Neural progenitor cell (in vitro differentiated cells): ENCODE measurements around the gene TLE4. TPM values are rescaled to one million over a fixed set of nuclear protein-coding genes. Genes with fewer than 3 reads are reported as not detected.

ENCODE experiments used
- DNase-seq: peaks from one replicate; pipeline ENCODE4 v3.0.0-alpha.2; 2016; ENCODE audit warnings: low spot score
- H2AFZ ChIP-seq: fragments of 200-600 bp; sonication (generic); replicated peaks from 2 replicates; pipeline ENCODE4 v1.6.1; 2016; ENCODE audit warnings: antibody characterized with exemption
- H3F3A ChIP-seq: fragments of 200-600 bp; sonication (generic); 2 replicates; pipeline ENCODE4 v1.6.1; 2016; ENCODE audit warnings: antibody characterized with exemption, low read depth
- H3K27ac ChIP-seq: fragments of 200-600 bp; sonication (generic); 2 replicates; pipeline ENCODE4 v1.5.1; 2016; ENCODE audit warnings: mild to moderate bottlenecking
- H3K27me3 ChIP-seq: fragments of 200-600 bp; sonication (generic); 2 replicates; pipeline ENCODE4 v1.6.1; 2016; ENCODE audit warnings: mild to moderate bottlenecking, moderate library complexity
- H3K36me3 ChIP-seq: fragments of 200-600 bp; sonication (generic); 2 replicates; pipeline ENCODE4 v1.5.1; 2016
- H3K4me1 ChIP-seq: fragments of 200-600 bp; sonication (generic); 2 replicates; pipeline ENCODE4 v1.6.1; 2016; ENCODE audit warnings: mixed run types
- H3K4me2 ChIP-seq: fragments of 200-600 bp; sonication (generic); 2 replicates; pipeline ENCODE4 v1.6.1; 2016
- H3K4me3 ChIP-seq: fragments of 200-600 bp; sonication (generic); 2 replicates; pipeline ENCODE4 v1.5.1; 2016
- H3K79me2 ChIP-seq: fragments of 200-600 bp; sonication (generic); 2 replicates; pipeline ENCODE4 v1.6.1; 2016; ENCODE audit warnings: low read depth
- H3K9ac ChIP-seq: fragments of 200-600 bp; sonication (generic); 2 replicates; pipeline ENCODE4 v1.6.1; 2016
- H3K9me3 ChIP-seq: fragments of 200-600 bp; sonication (generic); 2 replicates; pipeline ENCODE4 v1.5.1; 2016; ENCODE audit warnings: low read depth
- H4K20me1 ChIP-seq: fragments of 200-600 bp; sonication (generic); 2 replicates; pipeline ENCODE4 v1.6.1; 2016; ENCODE audit warnings: low read depth
- H3K27ac Mint-ChIP-seq: 3 replicates; pipeline ENCODE4 v1.8.0; 2021; ENCODE audit warnings: mixed read lengths
- H3K27me3 Mint-ChIP-seq: 2 replicates; pipeline ENCODE4 v1.8.0; 2022; ENCODE audit warnings: low read depth, mild to moderate bottlenecking, inconsistent platforms, moderate library complexity, mixed read lengths; ENCODE audit not compliant: insufficient read depth
- H3K36me3 Mint-ChIP-seq: 3 replicates; pipeline ENCODE4 v1.8.0; 2021; ENCODE audit warnings: mixed read lengths
- H3K4me1 Mint-ChIP-seq: 3 replicates; pipeline ENCODE4 v1.8.0; 2021; ENCODE audit warnings: mixed read lengths
- H3K4me3 Mint-ChIP-seq: 3 replicates; pipeline ENCODE4 v1.8.0; 2021; ENCODE audit warnings: mild to moderate bottlenecking, moderate library complexity, mixed read lengths
- H3K9me3 Mint-ChIP-seq: 3 replicates; pipeline ENCODE4 v1.8.0; 2020; ENCODE audit warnings: mixed read lengths
- EZH2 ChIP-seq: fragments of 200-600 bp; sonication (generic); IDR thresholded peaks from 2 replicates; pipeline ENCODE4 v1.6.1; 2017; ENCODE audit warnings: antibody characterized with exemption, mild to moderate bottlenecking, moderate library complexity
- EZH2phosphoT487 ChIP-seq: fragments of 200-600 bp; sonication (generic); IDR thresholded peaks from 2 replicates; pipeline ENCODE4 v1.6.1; 2017; ENCODE audit warnings: antibody characterized with exemption
- total RNA-seq: library from RNA; depleted of rRNA; stranded (reverse); fragments of >200 nt; gene quantifications from 2 replicates; pipeline ENCODE4 v1.2.3, GENCODE V29; 2015; ENCODE audit warnings: low replicate concordance
- TF ChIP-seq, protein P1 (sequence below): fragments of 200-600 bp; sonication (generic); IDR thresholded peaks from 2 replicates; pipeline ENCODE4 v1.5.1; 2017; ENCODE audit warnings: antibody characterized with exemption, mild to moderate bottlenecking

TLE4 gene
- total RNA-seq, 1 donor from 2014 or later = 265 TPM

DNA sequence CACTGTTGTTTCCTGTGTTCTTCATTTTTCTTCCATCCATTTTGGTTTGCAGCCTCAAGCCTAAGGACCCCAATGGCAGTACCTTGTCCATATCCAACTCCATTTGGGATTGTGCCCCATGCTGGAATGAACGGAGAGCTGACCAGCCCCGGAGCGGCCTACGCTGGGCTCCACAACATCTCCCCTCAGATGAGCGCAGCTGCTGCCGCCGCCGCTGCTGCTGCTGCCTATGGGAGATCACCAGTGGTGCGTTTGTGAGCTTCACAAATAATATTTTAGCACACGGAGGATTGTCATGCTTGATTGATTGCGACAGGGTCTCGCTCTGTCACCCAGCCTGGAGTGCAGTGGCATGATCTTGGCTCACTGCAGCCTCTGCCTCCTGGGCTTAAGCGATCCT, 136.8 kb downstream of the TLE4 start:
- no peaks in the 10 kb centered on the region for H3K9me3 Mint-ChIP-seq
- TF ChIP-seq EZH2 (no peak), EZH2phosphoT487 (no peak)
- TF ChIP-seq, protein P1, sequence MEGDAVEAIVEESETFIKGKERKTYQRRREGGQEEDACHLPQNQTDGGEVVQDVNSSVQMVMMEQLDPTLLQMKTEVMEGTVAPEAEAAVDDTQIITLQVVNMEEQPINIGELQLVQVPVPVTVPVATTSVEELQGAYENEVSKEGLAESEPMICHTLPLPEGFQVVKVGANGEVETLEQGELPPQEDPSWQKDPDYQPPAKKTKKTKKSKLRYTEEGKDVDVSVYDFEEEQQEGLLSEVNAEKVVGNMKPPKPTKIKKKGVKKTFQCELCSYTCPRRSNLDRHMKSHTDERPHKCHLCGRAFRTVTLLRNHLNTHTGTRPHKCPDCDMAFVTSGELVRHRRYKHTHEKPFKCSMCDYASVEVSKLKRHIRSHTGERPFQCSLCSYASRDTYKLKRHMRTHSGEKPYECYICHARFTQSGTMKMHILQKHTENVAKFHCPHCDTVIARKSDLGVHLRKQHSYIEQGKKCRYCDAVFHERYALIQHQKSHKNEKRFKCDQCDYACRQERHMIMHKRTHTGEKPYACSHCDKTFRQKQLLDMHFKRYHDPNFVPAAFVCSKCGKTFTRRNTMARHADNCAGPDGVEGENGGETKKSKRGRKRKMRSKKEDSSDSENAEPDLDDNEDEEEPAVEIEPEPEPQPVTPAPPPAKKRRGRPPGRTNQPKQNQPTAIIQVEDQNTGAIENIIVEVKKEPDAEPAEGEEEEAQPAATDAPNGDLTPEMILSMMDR = no peak
- Histone ChIP-seq H3K9ac (no peak overlapping the region), H3K27me3 (no peaks in the 10 kb centered on the region), H3K27ac (no peak overlapping the region), H3F3A (peaks cover 15% of the 10 kb centered on the region), H3K4me2 (no peak overlapping the region), H3K36me3 (peaks cover 71% of the 10 kb centered on the region), H3K9me3 (no peaks in the 10 kb centered on the region), H3K79me2 (peaks cover 81% of the 10 kb centered on the region), H2AFZ (no peak overlapping the region), H3K4me1 (peaks cover 14% of the 10 kb centered on the region), H4K20me1 (peaks cover 64% of the 10 kb centered on the region), H3K4me3 (no peak overlapping the region)
- no peak overlapping the region for H3K27ac Mint-ChIP-seq
- peaks cover 64% of the 10 kb centered on the region for H3K36me3 Mint-ChIP-seq
- H3K4me3 Mint-ChIP-seq = no peak overlapping the region
- H3K4me1 Mint-ChIP-seq = no peaks in the 10 kb centered on the region
- peaks cover 2% of the 10 kb centered on the region for H3K27me3 Mint-ChIP-seq
- DNase-seq = no peak

GRCh38 chr9:79709743-79710674, 138.2 kb downstream of the TLE4 start:
- no peaks in the 10 kb centered on the region for H3K27me3 ChIP-seq
- Mint-ChIP-seq H3K4me1 (no peaks in the 10 kb centered on the region), H3K9me3 (no peaks in the 10 kb centered on the region), H3K27me3 (no peaks in the 10 kb centered on the region), H3K36me3 (peaks cover 67% of the 10 kb centered on the region), H3K4me3 (no peak overlapping the region), H3K27ac (no peak overlapping the region)
- H3K4me1 ChIP-seq = no peaks in the 10 kb centered on the region
- H3K4me3 ChIP-seq = no peak overlapping the region
- H3K79me2 ChIP-seq = peaks cover 80% of the 10 kb centered on the region
- H3K36me3 ChIP-seq = peaks cover 76% of the 10 kb centered on the region
- no peak for DNase-seq
- H4K20me1 ChIP-seq = peaks cover 51% of the 10 kb centered on the region
- H3K4me2 ChIP-seq = no peak overlapping the region
- H3K27ac ChIP-seq = no peak overlapping the region
- TF ChIP-seq EZH2phosphoT487 (no peak), EZH2 (no peak)
- TF ChIP-seq, protein P1 = no peak
- peaks cover under 1% of the 10 kb centered on the region for H3F3A ChIP-seq
- H3K9me3 ChIP-seq = no peaks in the 10 kb centered on the region
- H2AFZ ChIP-seq = no peak overlapping the region
- no peak overlapping the region for H3K9ac ChIP-seq

DNA sequence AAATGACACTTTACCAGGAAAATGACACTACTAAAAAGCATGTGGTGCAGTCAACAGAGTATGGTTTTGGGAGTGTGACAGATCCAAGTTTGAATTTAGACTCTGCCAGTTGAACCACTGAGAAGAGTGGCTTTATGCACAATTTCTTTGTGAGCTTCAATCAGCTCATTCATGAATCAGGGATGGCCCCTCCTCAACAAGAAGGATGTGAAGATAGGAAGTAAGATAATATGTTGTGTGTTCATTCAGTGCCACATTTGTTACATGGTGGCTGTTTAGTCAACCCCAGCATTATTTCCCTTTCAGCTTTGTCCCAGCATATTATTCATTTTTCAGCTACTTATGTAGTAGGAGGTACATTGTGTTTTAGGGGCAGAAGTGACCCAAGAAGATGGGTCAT, 140.1 kb downstream of the TLE4 start:
- Mint-ChIP-seq H3K4me3 (no peak overlapping the region), H3K27ac (no peak overlapping the region), H3K27me3 (no peaks in the 10 kb centered on the region), H3K36me3 (peaks cover 50% of the 10 kb centered on the region), H3K4me1 (no peaks in the 10 kb centered on the region), H3K9me3 (no peaks in the 10 kb centered on the region)
- no peak for DNase-seq
- no peak overlapping the region for H2AFZ ChIP-seq
- no peaks in the 10 kb centered on the region for H3K27me3 ChIP-seq
- H3K4me3 ChIP-seq = no peak overlapping the region
- no peaks in the 10 kb centered on the region for H3F3A ChIP-seq
- H3K79me2 ChIP-seq = peaks cover 75% of the 10 kb centered on the region
- no peaks in the 10 kb centered on the region for H3K4me1 ChIP-seq
- no peak overlapping the region for H3K27ac ChIP-seq
- H3K4me2 ChIP-seq = no peak overlapping the region
- peaks cover 34% of the 10 kb centered on the region for H4K20me1 ChIP-seq
- no peaks in the 10 kb centered on the region for H3K9me3 ChIP-seq
- H3K36me3 ChIP-seq = peaks cover 59% of the 10 kb centered on the region
- TF ChIP-seq EZH2 = no peak
- TF ChIP-seq, protein P1 = no peak
- TF ChIP-seq EZH2phosphoT487 = no peak
- no peak overlapping the region for H3K9ac ChIP-seq
